Nephron progenitor cell (in vitro differentiated cells): ENCODE results near the gene MT2A.

ENCODE experiments used
- DNase-seq: peaks from one replicate; pipeline ENCODE4 v3.0.0; 2021
- H3K27ac Mint-ChIP-seq: 2 replicates; pipeline ENCODE4 v1.8.0; 2021; ENCODE audit warnings: mild to moderate bottlenecking, moderate library complexity, mixed read lengths
- H3K27me3 Mint-ChIP-seq: 2 replicates; pipeline ENCODE4 v1.8.0; 2021; ENCODE audit warnings: mild to moderate bottlenecking, low read depth, mixed read lengths; ENCODE audit not compliant: poor library complexity
- H3K36me3 Mint-ChIP-seq: 2 replicates; pipeline ENCODE4 v1.8.0; 2021; ENCODE audit warnings: low read depth, mixed read lengths
- H3K4me1 Mint-ChIP-seq: 2 replicates; pipeline ENCODE4 v1.8.0; 2021; ENCODE audit warnings: mixed read lengths
- H3K4me3 Mint-ChIP-seq: 2 replicates; pipeline ENCODE4 v1.8.0; 2021; ENCODE audit warnings: mild to moderate bottlenecking, moderate library complexity, mixed read lengths
- H3K9me3 Mint-ChIP-seq: 2 replicates; pipeline ENCODE4 v1.8.0; 2021; ENCODE audit warnings: mild to moderate bottlenecking, moderate library complexity, mixed read lengths
- TF ChIP-seq, protein P1 (sequence below): fragments of 200-600 bp; sonication (generic); IDR thresholded peaks from 2 replicates; pipeline ENCODE4 v1.5.0; 2021; ENCODE audit warnings: antibody characterized with exemption

The MT2A gene

DNA sequence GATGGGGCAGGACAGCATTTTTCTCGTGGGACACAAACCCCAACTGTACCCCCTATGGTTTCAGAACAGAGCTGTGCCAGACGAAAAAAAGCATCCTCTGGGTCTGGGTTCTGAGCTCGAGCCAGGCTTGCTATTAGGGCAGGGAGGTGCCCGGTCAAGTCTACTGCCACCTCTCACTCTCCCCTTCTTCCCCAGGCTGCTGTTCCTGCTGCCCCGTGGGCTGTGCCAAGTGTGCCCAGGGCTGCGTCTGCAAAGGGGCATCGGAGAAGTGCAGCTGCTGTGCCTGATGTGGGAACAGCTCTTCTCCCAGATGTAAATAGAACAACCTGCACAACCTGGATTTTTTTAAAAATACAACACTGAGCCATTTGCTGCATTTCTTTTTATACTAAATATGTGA lies 18.3 kb downstream of the MT2A start:
- TF ChIP-seq, protein P1, sequence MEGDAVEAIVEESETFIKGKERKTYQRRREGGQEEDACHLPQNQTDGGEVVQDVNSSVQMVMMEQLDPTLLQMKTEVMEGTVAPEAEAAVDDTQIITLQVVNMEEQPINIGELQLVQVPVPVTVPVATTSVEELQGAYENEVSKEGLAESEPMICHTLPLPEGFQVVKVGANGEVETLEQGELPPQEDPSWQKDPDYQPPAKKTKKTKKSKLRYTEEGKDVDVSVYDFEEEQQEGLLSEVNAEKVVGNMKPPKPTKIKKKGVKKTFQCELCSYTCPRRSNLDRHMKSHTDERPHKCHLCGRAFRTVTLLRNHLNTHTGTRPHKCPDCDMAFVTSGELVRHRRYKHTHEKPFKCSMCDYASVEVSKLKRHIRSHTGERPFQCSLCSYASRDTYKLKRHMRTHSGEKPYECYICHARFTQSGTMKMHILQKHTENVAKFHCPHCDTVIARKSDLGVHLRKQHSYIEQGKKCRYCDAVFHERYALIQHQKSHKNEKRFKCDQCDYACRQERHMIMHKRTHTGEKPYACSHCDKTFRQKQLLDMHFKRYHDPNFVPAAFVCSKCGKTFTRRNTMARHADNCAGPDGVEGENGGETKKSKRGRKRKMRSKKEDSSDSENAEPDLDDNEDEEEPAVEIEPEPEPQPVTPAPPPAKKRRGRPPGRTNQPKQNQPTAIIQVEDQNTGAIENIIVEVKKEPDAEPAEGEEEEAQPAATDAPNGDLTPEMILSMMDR = no peak
- Mint-ChIP-seq H3K4me3 (no peak overlapping the region), H3K9me3 (peaks cover 18% of the 10 kb centered on the region), H3K27me3 (peaks cover 100% of the 10 kb centered on the region), H3K36me3 (no peaks in the 10 kb centered on the region), H3K4me1 (peaks cover 14% of the 10 kb centered on the region), H3K27ac (no peak overlapping the region)
- no peak for DNase-seq

DNA sequence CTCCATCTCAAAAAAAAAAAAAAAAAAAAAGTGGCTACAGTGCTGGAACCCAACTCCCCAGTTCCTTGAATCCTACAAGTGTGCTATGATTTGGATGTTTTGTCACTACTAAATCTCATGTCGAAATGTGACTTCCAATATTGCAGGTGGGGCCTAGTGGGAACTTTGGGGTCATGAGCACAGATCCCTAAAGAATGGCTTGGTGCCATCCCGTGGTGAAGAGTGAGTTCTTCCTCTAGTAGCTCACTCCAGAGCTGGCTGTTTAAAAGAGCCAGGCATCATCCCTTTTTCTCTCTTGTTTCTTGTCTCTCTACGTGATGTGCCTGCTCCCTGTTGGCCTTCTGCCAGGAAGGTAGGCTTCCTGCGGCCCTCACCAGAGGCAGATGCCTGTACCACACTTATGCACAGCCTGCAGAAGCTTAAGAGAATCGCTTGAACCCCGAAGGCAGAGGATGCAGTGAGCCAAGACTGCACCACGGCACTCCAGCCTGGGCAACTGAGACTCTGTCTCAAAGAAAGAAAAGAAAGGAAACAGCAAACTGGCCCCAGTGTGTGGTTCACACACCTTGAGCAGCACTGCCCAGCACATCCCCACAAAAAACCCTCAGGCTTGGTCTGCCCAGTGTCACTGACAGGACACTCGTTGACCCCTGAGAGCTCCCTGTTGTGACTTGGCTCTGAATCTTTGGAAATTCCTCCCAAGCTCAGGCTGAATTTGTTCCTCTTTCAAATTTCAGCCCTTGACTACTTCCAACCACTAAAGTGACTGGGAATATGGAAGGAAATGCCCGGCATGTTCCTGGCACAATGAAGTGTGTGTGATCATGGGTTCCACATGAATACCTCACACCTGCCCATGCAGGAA lies 20.3 kb downstream of the MT2A start:
- no peak overlapping the region for H3K27ac Mint-ChIP-seq
- DNase-seq = no peak
- peaks cover 7% of the 10 kb centered on the region for H3K9me3 Mint-ChIP-seq
- H3K4me3 Mint-ChIP-seq = no peak overlapping the region
- TF ChIP-seq, protein P1 = no peak
- no peaks in the 10 kb centered on the region for H3K36me3 Mint-ChIP-seq
- H3K4me1 Mint-ChIP-seq = peaks cover 19% of the 10 kb centered on the region
- H3K27me3 Mint-ChIP-seq = peaks cover 100% of the 10 kb centered on the region

DNA sequence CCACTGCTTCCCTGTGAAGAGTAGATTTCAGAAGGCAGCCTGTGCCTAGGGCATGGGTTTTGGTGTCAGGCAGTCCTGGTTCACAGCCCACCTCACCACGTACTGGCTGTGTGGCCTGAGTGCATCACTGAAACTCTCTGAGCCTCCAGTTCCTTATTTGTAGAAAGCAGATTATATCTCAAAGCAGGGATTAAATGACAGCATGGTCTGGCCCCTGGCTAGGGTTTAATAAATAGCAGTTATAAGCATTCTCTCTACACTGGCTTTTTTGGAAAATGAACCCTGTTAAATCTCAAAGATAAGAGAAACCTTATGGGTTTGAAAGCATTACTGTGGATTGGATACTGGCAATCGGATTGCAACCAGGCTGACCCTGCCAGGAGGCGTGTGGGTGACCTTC lies 21.1 kb downstream of the MT2A start:
- TF ChIP-seq, protein P1 = no peak
- Mint-ChIP-seq H3K9me3 (peaks cover 4% of the 10 kb centered on the region), H3K27ac (no peak overlapping the region), H3K4me3 (no peak overlapping the region), H3K4me1 (peaks cover 19% of the 10 kb centered on the region), H3K36me3 (no peaks in the 10 kb centered on the region), H3K27me3 (peaks cover 100% of the 10 kb centered on the region)
- no peak for DNase-seq

DNA sequence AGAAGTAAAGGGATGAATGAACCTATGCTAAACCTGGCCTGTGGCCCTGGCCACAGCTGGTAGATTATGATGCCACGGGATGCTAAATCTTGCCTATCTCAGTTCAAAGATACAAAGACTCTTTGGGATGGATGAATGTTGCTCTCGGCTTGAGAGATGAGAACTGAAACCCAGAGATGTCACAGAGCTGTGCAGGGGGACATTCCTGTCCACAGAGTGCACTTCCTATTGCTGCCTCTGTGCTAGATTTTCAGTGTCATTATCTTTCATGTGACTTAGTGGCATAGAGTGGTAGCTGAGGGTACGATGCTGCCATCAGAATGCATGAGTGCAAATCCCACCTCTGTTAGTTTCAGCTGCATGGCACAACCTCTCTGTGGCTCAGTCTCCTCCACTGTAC lies 21.8 kb downstream of the MT2A start:
- H3K4me3 Mint-ChIP-seq = no peak overlapping the region

DNA sequence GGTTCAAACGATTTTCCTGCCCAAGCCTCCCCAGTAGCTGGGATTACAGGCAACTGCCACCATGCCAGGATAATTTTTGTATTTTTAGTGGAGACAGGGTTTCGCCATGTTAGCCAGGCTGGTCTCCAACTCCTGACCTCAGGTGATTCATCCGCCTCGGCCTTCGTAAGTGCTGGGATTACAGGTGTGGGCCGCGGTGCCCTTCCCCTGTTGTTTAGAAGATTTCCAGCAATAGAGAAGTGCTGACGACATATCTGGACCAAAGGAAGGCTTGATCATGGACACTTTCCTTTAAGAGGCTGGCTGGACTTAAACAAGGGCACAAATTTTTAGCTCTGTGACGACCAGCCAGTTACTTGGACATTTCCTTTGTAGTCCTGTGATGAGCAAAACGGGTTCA lies 22.8 kb downstream of the MT2A start:
- Mint-ChIP-seq H3K27me3 (peaks cover 100% of the 10 kb centered on the region), H3K36me3 (no peaks in the 10 kb centered on the region), H3K9me3 (no peaks in the 10 kb centered on the region), H3K27ac (no peak overlapping the region), H3K4me1 (peaks cover 8% of the 10 kb centered on the region), H3K4me3 (no peak overlapping the region)
- DNase-seq = no peak
- TF ChIP-seq, protein P1 = no peak

More for the DNA sequence above, 21.8 kb downstream of the MT2A start:
- no peak overlapping the region for H3K27ac Mint-ChIP-seq
- H3K27me3 Mint-ChIP-seq = peaks cover 100% of the 10 kb centered on the region
- H3K36me3 Mint-ChIP-seq = no peaks in the 10 kb centered on the region
- DNase-seq = no peak
- TF ChIP-seq, protein P1 = no peak
- H3K4me1 Mint-ChIP-seq = peaks cover 15% of the 10 kb centered on the region
- H3K9me3 Mint-ChIP-seq = no peaks in the 10 kb centered on the region

DNA sequence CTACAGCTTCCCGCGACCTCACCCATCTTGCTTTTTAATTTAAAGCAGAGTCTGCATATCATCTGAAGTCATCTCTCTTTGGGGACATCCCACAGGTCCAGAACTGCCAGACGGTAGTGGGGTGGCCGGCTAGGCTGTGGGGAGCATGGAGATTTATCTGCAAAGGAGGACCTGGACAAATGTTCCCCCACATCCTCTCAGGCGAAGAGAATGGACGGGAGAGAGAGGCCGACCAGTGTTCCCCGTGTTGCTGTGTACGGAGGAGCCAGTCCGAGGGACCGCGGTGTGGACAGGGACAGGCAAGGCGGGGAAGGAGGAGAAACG lies 23.4 kb downstream of the MT2A start:
- Mint-ChIP-seq H3K36me3 (no peaks in the 10 kb centered on the region), H3K4me1 (peaks cover 8% of the 10 kb centered on the region), H3K27me3 (peaks cover 100% of the 10 kb centered on the region), H3K27ac (no peak overlapping the region), H3K4me3 (peak overlapping the region; percentile 67), H3K9me3 (no peaks in the 10 kb centered on the region)
- TF ChIP-seq, protein P1 = no peak
- DNase-seq = no peak
